ENCODE measurements around the gene RBM5.

DNA sequence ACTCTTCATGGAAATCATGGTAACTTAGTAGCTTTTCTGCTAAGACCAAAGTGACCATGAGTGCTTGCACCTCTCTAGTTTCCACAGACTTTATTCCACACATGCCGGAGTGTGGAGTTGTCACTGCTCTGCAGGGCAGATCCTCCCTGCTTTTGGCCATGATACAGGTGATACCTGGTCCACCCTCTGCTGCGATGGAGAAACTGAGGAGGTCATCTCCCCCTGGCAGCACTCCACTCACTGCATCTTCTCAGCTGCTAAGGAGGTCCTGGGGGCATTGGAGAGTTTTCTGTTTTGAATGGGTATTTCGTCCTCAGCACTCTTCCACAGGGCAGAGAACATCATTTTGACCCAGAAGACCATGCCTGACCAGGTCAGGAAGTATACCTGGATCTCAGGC lies 31.1 kb downstream of the RBM5 start:
- TF ChIP-seq, protein P1, sequence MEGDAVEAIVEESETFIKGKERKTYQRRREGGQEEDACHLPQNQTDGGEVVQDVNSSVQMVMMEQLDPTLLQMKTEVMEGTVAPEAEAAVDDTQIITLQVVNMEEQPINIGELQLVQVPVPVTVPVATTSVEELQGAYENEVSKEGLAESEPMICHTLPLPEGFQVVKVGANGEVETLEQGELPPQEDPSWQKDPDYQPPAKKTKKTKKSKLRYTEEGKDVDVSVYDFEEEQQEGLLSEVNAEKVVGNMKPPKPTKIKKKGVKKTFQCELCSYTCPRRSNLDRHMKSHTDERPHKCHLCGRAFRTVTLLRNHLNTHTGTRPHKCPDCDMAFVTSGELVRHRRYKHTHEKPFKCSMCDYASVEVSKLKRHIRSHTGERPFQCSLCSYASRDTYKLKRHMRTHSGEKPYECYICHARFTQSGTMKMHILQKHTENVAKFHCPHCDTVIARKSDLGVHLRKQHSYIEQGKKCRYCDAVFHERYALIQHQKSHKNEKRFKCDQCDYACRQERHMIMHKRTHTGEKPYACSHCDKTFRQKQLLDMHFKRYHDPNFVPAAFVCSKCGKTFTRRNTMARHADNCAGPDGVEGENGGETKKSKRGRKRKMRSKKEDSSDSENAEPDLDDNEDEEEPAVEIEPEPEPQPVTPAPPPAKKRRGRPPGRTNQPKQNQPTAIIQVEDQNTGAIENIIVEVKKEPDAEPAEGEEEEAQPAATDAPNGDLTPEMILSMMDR (IDR thresholded peaks at IDR 0.05) = no peak
- TF ChIP-seq POLR2A (IDR thresholded peaks at IDR 0.05) = no peak

Data from lower leg skin (tissue), 3 donors.